ENCODE data around the gene ITPKB.
A peak's percentile ranks its signal among the peaks of the same experiment; 100 is the strongest.
"Not testable (repeated sequence)": the region's sequence is repeated elsewhere in the genome, so short reads cannot be mapped to it uniquely, and the experiment has no call there.

Gene ITPKB

DNA sequence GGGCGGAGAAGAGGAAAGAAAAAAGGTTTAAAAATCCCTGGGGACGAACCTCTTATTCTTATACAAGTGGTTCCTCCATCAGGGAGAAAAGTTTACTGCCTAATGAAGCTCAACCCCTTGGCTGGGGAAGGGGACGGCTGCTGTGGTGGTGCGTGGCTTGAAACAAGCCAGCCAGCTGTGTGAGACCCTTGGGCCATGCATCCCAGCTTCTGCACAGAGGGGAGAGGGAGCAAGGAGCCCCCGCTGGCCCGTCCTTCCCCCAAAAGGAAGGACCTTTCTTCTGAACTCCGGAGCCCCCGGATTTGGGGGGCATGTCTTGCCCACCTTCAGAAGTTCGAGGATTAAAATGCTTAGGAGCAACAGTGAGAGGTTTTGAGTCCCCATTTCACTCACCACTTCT is 123.2 kb downstream of the ITPKB start:
- no peak for DNase-seq

DNA sequence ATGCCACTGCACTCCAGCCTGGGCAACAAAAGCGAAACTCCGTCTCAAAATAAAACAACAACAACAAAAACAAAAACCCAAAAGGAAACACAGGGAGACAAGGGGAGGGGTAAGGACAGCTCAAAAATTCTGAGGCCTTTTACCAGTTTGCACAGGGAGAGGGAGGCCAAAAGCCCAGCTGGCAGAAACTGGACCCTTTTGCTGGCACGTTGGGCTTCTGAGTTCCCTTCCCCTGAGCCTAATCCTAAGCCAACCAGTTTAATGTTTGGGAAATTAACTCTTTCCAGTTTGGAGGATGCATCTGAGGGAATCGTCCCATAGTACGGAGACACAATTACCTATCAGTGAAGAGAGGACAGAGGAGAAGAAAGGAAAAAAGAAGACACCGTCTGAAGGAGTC is 127.1 kb downstream of the ITPKB start:
- not testable (repeated sequence) for DNase-seq

DNA sequence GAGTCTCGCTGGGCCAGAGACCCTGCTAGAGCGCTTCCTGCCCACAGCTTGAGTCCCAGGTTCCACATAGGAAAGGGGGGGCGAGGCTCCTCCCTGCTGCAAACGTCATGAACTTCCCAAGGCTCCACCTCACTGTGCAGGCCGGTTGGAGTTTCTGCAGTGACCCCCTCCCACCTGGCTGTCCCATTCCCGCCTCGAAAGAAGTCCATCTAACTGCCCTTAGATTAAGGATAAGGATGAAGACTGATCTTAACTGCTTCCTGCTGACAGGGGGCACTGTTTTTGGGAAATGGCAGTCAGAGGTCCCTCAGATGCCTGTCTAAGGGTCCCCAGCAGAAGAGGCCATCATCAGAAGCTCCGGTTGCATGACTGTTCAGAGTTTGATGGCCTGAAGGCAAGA is 127.8 kb downstream of the ITPKB start:
- DNase-seq = no peak

DNA sequence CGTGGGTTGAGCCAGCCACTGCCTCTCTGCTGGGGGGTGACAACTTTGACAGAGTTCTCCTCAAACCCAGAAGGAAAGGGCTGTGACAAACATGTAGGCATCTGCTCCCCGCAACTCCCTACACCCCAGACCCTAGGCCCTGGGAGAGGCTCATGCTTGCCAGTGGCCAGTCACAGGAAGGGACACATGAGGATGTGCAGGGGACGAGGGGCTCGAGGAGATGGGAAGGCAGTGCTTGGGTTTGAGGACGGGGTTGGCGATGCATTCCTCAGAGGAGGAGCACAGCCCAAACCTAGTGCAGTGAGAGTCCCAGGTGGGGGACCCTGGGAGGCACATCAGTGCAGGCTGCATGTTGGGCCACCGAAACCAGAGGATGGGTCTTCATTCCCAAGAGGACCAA is 128.4 kb downstream of the ITPKB start:
- DNase-seq = no peak

DNA sequence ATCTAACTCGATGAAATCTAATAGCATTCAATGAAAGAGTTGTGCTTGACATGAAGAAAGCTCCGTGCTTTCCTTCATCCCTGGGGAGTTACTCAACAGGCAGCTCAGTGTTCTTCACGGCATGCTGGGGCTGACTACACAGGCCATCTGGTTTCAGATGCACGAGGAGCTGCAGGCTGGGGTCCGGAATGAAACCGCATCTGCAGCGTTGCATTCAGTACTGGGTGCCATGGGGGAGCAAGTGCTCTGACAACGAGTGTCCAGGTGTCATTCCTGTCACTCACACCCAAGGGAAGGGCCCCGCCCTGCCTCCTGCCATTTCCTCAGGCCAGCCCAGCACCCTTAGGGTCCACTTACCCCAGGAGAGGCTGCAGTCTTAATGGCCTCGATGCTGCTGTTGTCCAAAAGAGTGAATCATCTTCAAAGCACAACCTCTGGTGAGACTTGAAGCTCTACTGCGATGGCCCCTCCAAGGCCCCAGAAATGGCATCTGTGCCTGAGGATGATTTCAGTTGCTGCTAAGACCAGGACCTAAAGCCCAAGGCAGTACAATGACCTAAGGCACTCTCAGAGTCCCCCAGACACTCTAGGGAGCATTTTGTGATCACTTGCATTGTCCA is 129.1 kb downstream of the ITPKB start:
- no peak for DNase-seq

DNA sequence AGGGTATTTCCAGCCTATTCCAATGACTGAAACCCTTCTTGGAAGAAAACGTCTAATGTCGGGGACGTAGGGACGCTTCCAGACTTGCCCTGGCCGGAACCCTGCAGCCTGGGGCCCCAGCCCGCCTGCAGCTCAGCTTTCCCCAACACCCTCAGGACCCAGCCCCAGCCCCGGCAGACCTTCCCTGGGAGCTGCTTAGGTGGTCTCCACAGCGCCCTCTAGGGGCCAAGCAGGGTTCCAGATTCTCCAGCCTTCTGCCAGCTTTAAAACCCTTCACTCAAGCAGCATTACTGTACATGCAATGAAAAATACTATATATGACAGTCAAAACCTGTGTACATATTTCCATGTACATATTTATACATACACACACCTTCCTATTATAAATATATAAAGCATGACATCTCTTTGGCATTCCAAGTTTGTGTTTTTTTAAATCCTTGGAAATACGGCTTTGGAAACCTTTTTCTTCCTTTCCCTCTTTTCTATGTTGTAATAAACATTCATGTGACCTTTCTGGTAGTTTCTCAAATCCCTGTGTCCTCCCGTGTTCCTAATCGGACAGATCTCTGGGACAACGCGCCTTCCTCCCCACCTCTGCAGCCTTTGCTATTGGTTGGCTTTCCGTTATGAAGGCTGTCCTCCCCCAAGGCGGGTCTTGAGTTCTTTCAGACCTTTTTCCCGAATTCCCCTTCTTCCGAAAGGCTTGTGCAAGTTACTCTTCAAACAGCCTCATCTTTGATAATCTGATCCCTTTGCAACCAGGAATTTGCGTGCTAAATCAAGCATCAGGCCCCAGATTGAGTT is 130.2 kb downstream of the ITPKB start:
- DNase-seq = peak; percentile 67

DNA sequence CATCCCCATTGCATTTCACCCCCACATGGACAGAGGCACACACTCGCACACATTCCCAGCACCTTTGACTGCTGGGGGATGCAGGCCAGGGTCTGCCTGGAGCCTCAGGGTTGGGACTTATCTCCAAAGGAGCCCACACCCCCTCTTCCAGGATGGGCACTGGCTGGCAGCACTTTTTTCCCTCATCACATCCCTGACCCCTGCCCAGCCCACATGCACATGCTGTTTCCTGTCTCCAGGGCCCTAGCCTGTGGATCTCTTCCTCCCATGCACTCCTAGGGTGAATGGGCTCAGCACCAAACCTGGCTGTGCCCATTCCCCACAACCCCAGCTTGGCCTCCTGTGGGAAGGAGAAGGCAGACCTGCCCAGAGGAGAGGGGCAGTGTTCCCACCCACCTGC is 131.3 kb downstream of the ITPKB start:
- DNase-seq = no peak

DNA sequence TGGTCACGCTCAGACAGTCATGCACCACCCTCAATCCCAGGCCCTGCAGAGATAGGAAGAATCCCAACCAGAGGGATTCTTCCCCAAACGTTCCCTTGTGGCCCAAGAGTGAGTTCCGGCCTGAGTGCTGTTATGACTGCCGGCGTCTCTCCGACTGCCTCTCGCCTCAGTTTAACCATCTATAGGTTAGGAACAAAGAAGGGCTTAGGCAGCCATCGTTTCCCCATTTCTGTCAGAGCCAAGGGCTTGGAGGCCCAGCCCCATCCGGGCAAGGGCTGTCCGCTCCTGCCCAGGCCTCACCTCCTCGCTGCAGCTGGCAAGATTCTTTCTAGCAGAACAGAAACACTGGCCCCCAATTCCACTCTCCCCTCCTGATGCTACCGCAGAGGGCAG is 131.8 kb downstream of the ITPKB start:
- no peak for DNase-seq

DNA sequence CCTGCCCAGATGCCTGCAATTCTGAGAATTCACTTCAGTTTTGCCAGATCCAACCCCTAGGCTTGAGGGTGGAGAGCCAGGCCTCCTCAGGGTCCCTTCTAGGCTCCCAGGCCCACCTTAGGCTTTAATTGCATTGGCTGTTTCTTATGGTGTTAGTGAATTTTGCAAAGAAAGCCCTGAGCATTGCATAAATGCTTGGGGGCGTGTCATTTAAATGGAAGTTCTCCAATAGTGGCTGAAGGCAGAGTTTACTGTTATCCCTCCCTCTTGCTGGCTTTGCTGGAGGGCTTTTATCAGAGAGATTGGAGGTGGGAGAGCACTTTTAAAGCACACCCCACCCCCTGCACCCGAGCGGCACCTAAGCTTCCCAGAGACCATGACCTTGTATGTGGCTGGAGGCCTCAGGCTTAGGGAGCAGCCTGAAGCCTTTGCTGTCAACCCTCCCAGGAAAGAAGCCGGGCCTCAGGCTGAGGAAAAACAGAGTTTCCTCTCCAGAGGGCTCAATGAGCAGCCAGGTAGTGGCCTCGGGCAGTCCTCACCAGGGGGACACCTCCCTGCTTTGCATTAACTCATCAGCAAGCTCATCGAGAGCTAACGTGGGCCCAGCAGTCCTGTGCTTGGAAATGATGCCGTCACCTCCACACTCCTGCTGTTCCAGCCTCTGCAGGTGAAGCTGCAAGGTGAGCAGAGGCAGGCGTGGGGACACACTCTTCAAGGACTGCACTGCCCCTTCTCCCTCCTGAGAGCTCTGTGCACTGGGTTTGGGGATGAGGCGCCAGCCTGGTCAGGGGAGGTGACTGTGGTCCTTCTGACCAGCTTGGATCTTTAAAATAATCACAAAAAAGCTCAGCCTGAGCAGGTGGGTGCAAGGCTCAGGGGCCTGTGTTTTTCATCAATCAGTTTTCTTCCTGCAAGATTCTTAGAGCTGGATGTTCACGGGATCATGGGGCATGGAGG is 132.5 kb downstream of the ITPKB start:
- no peak for DNase-seq

DNA sequence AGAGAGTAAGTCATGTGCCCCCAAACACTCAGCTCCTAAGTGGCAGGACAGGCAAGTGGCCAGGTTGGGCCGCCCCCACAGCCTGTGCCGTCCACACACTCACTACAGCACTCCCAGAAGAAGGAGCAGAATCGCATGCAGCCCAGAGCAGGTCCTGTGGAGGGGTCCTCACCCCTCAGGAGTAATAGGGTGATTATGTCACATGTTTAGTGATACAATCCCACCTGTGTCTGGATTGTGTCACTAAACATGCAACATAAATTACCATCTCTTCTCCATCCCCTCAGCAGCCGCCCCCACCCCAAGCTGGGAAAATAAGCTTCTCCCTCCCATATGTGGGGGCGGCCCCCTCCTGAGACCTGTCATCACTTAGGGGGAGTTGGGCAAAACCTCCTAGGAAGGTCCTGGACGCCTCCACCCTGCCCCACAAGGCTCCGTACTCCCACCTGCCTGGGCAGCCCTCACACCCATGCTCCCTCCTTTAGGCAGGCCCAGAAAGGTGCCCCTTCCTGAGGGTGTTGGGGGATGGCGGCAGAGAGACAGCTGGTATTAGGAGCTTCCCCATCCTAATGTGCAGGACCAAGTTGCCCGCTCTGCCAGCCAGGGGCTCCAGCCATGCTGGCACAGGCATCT is 133.6 kb downstream of the ITPKB start:
- DNase-seq = no peak

DNA sequence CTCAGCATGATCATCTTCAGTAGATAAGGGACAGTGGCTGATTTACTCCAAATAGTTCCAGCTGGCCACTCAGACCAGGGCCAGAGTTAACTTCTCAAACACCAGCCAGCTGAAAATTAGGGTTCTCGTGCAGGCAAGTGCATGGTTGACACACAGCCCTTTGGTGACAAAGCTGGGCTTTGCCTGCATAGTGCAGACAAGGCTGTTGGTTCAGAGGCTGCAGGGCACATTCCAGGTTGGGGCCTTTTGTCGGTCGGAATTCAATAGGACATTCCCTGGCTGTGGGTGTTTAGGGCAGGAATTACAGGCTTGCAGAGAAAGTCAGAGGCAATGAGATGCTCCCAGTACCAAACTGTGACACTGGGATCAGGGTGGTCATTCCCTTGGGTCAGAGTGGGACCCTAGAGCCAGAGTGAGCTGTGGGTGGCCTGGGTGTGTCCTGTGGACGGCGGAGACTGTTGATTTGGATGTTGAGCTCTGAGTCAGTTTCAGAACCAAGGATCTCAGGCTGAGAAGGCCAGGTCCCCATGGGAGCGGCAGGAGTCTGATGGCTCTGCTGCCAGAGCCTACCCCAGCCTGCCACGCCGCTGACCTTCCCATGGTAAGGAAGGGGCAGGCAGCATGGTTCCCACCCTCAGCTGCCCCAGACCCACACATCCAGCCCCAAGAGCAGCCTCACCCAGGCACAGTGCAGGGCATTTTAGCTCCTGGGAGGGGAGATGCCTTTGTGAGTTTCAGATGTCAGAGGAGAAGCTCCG is 134.3 kb downstream of the ITPKB start:
- no peak for DNase-seq

DNA sequence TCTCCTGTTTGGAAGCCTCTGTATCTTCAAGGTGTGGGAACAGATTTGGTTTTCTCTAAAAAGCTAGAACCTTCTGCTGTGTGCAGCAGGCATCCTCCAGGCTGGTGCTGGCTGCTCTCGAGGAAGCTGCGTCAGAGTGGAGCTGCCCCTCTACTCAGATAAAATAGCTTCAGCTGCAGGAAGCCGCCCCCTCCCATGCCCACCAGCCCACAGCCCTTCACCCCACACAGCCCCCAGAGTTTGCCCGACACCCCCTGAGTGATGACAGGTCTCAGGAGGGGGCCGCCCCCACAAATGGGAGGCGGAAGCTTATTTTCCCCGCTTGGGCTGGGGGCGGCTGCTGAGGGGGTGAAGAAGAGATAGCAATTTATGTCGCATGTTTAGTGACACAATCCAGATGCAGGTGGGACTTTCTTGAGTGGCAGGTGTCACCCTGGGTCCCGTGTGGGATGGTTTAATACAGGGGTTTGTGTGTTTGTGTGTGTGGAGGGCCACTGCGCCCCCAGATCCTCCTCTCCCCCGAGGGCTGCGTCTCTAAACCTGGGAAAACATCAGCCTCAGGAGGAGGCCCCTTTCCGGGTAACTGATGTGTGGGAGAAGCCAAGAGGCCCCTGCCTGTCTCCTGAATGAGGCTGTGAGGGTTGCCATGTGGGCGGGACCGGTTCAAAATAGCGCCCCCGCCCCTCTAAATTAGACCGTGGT is 135.1 kb downstream of the ITPKB start:
- no peak for DNase-seq

DNA sequence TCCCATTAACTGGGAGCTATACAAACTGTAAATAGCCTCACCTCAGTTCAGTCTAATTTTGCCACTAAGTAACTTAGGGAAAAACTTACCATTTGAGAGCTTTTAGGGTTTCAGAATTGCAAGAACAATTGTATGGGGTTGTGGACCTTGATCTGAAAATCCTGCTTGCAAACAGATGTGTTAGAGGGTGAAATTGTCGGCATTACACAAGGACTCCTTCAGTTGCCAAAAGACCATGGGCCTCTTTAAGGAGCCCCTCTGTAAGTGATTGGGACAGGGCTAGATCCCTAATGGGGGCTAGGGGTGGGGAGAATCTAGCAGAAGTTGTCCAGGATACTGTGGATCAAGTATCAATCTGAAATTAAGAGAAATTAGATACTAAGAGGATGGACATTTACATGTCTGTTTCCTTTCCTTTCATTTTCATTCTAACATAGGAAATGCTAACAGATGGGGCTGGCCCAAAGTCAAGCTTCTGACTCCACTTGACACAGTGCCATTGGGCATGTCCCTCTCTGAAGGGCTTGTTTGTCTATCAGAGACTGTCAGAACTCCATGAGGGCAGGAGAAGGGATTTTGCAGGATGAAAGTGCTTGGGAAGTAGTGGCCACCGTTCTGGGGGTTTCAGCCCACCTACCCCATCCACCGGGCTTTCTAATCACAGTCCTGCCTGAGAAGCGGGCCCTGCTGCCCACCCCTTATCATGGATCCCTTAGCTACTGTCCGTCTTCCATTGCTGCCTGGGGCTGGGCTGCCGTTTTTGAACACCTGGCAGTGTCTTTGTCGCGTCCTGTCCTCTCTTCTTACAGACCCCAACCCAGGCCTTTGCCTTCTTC is 135.8 kb downstream of the ITPKB start:
- peak; percentile 77 for DNase-seq

DNA sequence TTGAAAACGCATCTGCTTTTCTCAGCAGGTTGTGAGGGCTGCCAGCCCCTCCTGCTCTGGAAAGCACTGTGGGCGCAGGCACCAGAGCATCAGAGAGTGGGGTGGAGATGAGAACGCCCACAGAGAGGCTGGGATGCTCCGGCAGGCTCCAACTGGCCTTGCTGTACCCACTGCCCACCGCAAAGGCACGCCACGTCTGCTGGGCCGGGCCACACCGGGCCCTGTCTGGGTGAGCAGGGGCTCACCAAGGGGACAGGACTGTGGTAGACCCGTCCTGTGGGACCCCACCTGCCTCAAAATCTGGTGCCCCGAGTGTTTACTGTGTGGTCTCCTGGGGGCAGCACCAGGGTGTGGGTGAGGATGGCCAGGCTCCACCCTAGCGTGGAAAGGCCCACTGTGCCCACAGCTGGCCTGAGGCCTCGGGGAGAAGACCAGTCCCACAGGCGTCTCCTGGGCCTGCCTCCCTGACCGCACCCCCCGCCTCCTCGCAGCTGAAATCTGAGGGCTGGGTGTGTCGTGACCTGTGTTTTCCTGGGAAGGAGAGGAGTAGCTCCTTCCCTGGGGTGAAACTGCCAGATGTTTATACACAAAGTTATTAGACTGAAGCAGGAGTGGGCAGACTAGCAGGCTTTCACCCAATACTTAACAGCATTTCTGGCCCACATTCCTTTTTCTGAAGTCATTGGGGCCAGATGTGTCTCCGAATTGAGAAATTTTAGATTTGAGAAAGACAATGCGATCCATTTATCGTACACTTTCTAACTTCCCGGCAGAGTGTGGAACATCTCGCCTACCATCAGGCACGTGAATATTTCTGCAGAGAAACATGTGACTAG is 136.7 kb downstream of the ITPKB start:
- DNase-seq = peak; percentile 75

DNA sequence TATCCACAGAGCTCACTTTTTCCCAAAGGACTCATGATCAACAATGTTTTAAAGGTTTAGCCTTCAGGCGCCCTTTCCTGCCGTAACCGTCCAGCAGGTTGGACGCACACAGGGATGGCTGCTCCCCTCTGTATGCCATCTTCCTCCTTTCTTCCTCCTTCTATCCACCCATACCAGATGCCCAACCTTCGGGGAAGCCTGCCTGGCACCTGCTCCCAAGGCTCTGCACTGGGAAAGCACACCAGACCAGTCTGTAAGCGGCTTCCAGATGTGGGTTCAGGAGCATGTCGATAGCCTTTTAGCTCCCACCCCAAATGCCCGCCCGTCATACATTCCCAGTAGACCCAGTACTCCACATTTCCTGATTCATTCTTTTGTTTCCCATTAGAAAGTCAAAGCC is 137.6 kb downstream of the ITPKB start:
- DNase-seq = no peak

DNA sequence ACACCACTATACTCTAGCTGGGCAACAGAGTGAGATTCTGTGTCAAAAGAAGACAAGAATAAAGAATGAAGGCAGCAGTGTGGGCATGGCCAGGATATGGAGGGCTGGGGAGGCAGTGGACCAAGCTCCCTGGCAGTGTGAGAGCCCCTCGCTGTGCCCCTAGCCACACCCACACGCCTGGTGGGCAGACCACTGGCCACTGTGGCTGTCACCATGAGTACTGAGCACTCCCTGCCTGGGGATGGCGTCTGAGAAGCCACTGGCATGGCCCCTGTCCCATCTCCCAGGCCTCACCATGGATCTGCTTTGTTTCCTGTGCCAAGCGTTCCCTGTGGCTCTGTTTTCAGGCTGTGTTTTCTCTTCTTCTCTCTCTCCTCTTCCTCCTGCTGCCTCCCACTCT is 138.8 kb downstream of the ITPKB start:
- DNase-seq = no peak

DNA sequence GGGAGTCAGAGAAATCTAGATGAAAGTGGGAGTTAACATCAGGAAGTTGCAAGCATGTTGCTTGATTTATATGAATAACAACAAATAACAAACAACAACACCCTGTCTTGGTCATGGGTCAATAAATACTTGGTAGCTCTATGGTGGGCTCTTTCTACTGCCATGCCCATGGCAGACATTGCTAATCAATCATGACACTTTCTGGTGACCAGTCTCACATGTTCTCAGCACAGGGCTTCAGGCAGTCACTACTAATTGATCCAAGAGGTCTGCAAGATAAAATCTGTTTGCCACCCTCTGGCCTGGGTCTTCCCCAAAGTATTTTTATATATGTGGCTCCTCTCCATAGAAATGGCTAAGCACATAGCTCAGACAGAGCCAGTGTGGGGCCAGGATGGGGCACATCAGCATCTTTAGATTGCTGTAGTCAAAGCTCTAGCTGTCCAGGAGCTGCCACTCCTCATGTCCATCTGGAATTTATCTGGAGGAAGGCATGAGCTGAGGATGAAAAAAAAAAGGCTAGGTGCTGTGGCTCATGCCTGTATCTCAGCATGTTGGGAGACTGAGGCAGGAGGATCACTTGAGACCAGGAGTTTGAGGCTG is 139.3 kb downstream of the ITPKB start:
- DNase-seq = no peak

DNA sequence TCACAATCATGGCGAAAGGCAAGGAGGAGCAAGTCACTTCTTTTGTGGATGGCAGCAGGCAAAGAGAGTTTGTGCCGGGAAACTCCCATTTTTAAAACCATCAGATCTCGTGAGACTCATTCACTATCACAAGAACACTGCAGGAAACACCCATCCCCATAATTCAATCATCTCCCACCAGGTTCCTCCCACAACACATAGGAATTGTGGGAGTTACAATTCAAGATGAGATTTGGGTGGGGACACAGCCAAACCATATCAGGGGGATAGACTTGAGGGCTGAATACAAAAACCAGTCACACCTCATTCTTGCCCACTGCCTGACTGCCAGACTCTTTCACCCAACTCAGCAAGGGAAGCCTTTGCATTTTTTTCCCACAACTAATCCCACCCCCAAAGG is 140.1 kb downstream of the ITPKB start:
- not testable (repeated sequence) for DNase-seq

DNA sequence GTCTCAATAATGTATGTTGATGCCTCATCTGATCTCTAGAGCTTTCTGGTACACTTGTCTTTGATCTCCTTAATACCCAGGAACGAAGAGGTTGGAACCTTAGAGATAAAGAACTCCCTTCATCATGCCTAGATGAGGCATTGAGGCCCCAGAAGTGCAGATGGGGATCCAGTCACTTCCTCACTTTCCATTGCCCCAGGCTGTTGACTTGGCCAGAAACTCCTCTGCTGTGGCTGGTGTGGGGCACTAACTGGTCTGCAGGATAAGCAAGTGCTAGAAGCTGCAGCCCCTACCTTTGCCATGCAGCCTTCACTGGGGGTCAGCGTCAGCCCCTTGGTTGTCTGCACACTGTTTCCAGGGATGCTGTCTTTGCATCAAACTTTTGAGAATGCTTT is 140.6 kb downstream of the ITPKB start:
- no peak for DNase-seq
